ENCODE data around the gene SLC2A1. TPM values are rescaled to one million over a fixed set of nuclear protein-coding genes. Genes with fewer than 3 reads are reported as not detected.

The SLC2A1 gene
- total RNA-seq, 4 donors from 2014 or later, result 4.6 to 76.2 (median 28.2) TPM

GRCh38 chr1:42979896-42980800, 21.5 kb upstream of the SLC2A1 start:
- no peak for DNase-seq
- no peak overlapping the region for H3K4me3 ChIP-seq
- H3K27ac ChIP-seq, result no peak overlapping the region
- intact Hi-C loops (cut with DNase I; ENCODE audit: low total_unique reads), result no loop called here
- H3K27me3 ChIP-seq, result no peaks in the 10 kb centered on the region
- H3K4me1 ChIP-seq, result no peaks in the 10 kb centered on the region
- no peak for TF ChIP-seq CTCF (IDR thresholded peaks at IDR 0.05)
- TF ChIP-seq POLR2A (IDR thresholded peaks at IDR 0.05), result no peak
- no peaks in the 10 kb centered on the region for H3K36me3 ChIP-seq
- H3K9me3 ChIP-seq, result no peaks in the 10 kb centered on the region

GRCh38 chr1:42979036-42979430, 20.4 kb upstream of the SLC2A1 start:
- no peak overlapping the region for H3K27ac ChIP-seq
- H3K36me3 ChIP-seq, result no peaks in the 10 kb centered on the region
- no peaks in the 10 kb centered on the region for H3K4me1 ChIP-seq
- H3K9me3 ChIP-seq, result no peaks in the 10 kb centered on the region
- no peak overlapping the region for H3K4me3 ChIP-seq
- TF ChIP-seq POLR2A (IDR thresholded peaks at IDR 0.05) (no peak), CTCF (IDR thresholded peaks at IDR 0.05) (no peak)
- intact Hi-C loops (cut with DNase I; ENCODE audit: low total_unique reads), result no loop called here
- H3K27me3 ChIP-seq, result no peaks in the 10 kb centered on the region
- DNase-seq, result no peak

- intact Hi-C loops (cut with DNase I; ENCODE audit: low total_unique reads), result no loop called here
Measured at GRCh38 chr1:42978317-42979035, 19.8 kb upstream of the SLC2A1 start.

GRCh38 chr1:42977653-42978052, 19.0 kb upstream of the SLC2A1 start:
- Histone ChIP-seq H3K4me1 (no peaks in the 10 kb centered on the region), H3K27ac (no peak overlapping the region), H3K36me3 (no peaks in the 10 kb centered on the region), H3K9me3 (no peaks in the 10 kb centered on the region), H3K4me3 (no peak overlapping the region), H3K27me3 (no peaks in the 10 kb centered on the region)
- no peak for DNase-seq
- intact Hi-C loops (cut with DNase I; ENCODE audit: low total_unique reads), result no loop called here
- no peak for TF ChIP-seq CTCF (IDR thresholded peaks at IDR 0.05)
- no peak for TF ChIP-seq POLR2A (IDR thresholded peaks at IDR 0.05)

More at GRCh38 chr1:42978317-42979035, 19.8 kb upstream of the SLC2A1 start:
- no peaks in the 10 kb centered on the region for H3K9me3 ChIP-seq
- H3K27me3 ChIP-seq, result no peaks in the 10 kb centered on the region
- no peak overlapping the region for H3K4me3 ChIP-seq
- no peak for TF ChIP-seq CTCF (IDR thresholded peaks at IDR 0.05)
- no peaks in the 10 kb centered on the region for H3K4me1 ChIP-seq
- no peak for DNase-seq
- H3K27ac ChIP-seq, result no peak overlapping the region
- no peaks in the 10 kb centered on the region for H3K36me3 ChIP-seq

Measured in uterus (tissue), 4 donors.